Measurements from ENCODE around the gene DSTYK. TPM values are rescaled to one million over a fixed set of nuclear protein-coding genes. Genes with fewer than 3 reads are reported as not detected.

DSTYK gene, protein sequence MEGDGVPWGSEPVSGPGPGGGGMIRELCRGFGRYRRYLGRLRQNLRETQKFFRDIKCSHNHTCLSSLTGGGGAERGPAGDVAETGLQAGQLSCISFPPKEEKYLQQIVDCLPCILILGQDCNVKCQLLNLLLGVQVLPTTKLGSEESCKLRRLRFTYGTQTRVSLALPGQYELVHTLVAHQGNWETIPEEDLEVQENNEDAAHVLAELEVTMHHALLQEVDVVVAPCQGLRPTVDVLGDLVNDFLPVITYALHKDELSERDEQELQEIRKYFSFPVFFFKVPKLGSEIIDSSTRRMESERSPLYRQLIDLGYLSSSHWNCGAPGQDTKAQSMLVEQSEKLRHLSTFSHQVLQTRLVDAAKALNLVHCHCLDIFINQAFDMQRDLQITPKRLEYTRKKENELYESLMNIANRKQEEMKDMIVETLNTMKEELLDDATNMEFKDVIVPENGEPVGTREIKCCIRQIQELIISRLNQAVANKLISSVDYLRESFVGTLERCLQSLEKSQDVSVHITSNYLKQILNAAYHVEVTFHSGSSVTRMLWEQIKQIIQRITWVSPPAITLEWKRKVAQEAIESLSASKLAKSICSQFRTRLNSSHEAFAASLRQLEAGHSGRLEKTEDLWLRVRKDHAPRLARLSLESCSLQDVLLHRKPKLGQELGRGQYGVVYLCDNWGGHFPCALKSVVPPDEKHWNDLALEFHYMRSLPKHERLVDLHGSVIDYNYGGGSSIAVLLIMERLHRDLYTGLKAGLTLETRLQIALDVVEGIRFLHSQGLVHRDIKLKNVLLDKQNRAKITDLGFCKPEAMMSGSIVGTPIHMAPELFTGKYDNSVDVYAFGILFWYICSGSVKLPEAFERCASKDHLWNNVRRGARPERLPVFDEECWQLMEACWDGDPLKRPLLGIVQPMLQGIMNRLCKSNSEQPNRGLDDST
- 6.1 and 7.4 TPM in 2 replicates for total RNA-seq (2012; rRNA removed)

DNA sequence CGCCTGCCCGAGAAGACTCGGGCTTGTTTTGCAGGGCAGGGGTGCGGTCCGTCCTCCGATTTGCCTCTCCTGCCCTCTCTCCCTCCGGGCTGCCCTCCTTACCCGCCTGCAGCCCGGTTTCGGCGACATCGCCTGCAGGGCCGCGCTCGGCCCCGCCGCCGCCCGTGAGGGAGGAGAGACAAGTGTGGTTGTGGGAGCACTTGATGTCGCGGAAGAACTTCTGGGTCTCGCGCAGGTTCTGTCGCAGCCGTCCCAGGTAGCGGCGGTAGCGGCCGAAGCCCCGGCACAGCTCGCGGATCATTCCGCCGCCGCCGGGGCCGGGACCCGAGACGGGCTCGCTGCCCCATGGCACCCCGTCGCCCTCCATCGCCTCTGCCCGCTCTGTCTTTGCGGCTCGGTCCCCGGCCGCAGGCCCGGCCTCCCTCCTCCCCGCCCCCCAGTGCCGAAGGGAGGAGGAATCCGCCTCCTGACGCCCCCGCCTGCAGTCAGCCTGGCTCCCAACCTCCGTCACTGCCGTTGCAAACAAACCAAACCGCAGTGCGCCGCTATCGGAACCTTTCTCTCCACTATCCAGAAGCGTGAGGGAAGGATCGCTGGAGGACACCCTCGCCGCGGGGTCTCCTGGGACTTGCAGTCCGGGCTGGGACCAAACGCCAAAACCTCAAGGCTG, at the start of gene DSTYK:
DSTYK (minus strand) TSS at position 534 of the 670 bp plus-strand sequence; CDS start at position 367, 167 bp downstream.
- Histone ChIP-seq H3K9me3 (replicated peaks; ENCODE audit: low read length) (no peaks in the 10 kb centered on the region), H3K4me2 (ENCODE audit: low read length) (peak within 1 kb of the TSS; percentile 98), H3K4me1 (ENCODE audit: control insufficient read depth, insufficient read depth, low read length) (peaks cover 6% of the 10 kb centered on the region), H3K36me3 (ENCODE audit: insufficient read depth, low read length) (no peaks in the 10 kb centered on the region), H3K27me3 (ENCODE audit: control insufficient read depth, insufficient read depth, low read length) (no peaks in the 10 kb centered on the region), H3K4me3 (ENCODE audit: low read length) (peak within 1 kb of the TSS; percentile 88), H3K9ac (ENCODE audit: low read depth, low read length) (peak within 1 kb of the TSS; percentile 92)

DNA sequence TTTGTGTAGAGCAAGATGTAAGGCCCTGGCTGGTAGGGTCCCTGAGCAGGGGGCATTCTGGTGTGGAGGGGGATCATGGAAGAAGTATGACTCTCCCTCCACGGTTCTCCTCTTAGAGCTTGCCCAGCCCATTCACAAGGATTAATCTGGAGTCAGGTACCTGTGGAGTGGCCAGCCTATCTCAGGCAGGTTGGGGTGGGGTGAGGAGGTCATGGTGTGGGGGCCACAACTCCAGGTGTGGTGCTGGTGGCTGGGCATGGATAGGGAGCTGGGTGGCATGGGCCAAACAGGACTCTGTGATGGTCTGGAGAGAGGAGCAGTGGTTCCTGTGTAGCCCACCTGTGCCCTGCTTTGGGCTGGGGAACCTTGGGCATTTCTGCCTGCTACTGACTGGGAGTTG, 48.5 kb upstream of the DSTYK start:
- Histone ChIP-seq H3K36me3 (ENCODE audit: insufficient read depth, low read length) (no peaks in the 10 kb centered on the region), H3K9ac (ENCODE audit: low read depth, low read length) (no peak overlapping the region), H3K27me3 (ENCODE audit: control insufficient read depth, insufficient read depth, low read length) (no peaks in the 10 kb centered on the region), H3K9me3 (replicated peaks; ENCODE audit: low read length) (no peaks in the 10 kb centered on the region), H3K4me2 (ENCODE audit: low read length) (no peak overlapping the region), H3K4me1 (ENCODE audit: control insufficient read depth, insufficient read depth, low read length) (peaks cover 28% of the 10 kb centered on the region), H3K4me3 (ENCODE audit: low read length) (no peak overlapping the region)

GRCh38 chr1:205259324-205259832, 47.9 kb upstream of the DSTYK start:
- Histone ChIP-seq H3K9me3 (replicated peaks; ENCODE audit: low read length) (no peaks in the 10 kb centered on the region), H3K4me1 (ENCODE audit: control insufficient read depth, insufficient read depth, low read length) (peaks cover 28% of the 10 kb centered on the region), H3K4me3 (ENCODE audit: low read length) (no peak overlapping the region), H3K27me3 (ENCODE audit: control insufficient read depth, insufficient read depth, low read length) (no peaks in the 10 kb centered on the region), H3K9ac (ENCODE audit: low read depth, low read length) (no peak overlapping the region), H3K36me3 (ENCODE audit: insufficient read depth, low read length) (no peaks in the 10 kb centered on the region), H3K4me2 (ENCODE audit: low read length) (no peak overlapping the region)

GRCh38 chr1:205258719-205259118, 47.2 kb upstream of the DSTYK start:
- Histone ChIP-seq H3K9me3 (replicated peaks; ENCODE audit: low read length) (no peaks in the 10 kb centered on the region), H3K4me1 (ENCODE audit: control insufficient read depth, insufficient read depth, low read length) (peaks cover 28% of the 10 kb centered on the region), H3K9ac (ENCODE audit: low read depth, low read length) (peak overlapping the region; percentile 48), H3K4me3 (ENCODE audit: low read length) (no peak overlapping the region), H3K4me2 (ENCODE audit: low read length) (no peak overlapping the region), H3K36me3 (ENCODE audit: insufficient read depth, low read length) (no peaks in the 10 kb centered on the region), H3K27me3 (ENCODE audit: control insufficient read depth, insufficient read depth, low read length) (no peaks in the 10 kb centered on the region)

DNA sequence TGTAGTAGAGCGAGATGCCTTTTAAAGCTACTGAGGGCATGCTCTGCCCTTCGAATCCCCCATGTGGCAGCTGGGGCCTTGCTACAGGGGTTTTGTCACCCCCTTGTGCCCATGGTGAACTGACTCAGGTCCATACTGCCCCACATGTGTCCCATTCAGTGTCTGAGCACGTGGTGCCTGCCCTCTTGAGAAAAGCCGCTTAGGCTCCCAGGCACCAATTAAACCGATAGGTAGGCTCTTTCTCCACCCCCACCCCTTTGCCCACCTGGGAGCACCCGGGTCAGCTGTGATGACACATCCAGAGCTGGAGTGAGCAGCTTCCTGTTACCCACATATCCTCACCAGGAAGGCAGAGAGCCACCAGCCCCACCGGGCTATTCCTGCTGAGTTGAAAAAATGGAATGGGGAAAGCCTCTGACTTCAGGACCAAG, 46.8 kb upstream of the DSTYK start:
- H3K4me3 ChIP-seq (ENCODE audit: low read length), result no peak overlapping the region
- H3K9ac ChIP-seq (ENCODE audit: low read depth, low read length), result peak overlapping the region; percentile 48
- no peaks in the 10 kb centered on the region for H3K27me3 ChIP-seq (ENCODE audit: control insufficient read depth, insufficient read depth, low read length)
- H3K4me1 ChIP-seq (ENCODE audit: control insufficient read depth, insufficient read depth, low read length), result peaks cover 28% of the 10 kb centered on the region
- H3K36me3 ChIP-seq (ENCODE audit: insufficient read depth, low read length), result no peaks in the 10 kb centered on the region
- no peak overlapping the region for H3K4me2 ChIP-seq (ENCODE audit: low read length)
- H3K9me3 ChIP-seq (replicated peaks; ENCODE audit: low read length), result no peaks in the 10 kb centered on the region

DNA sequence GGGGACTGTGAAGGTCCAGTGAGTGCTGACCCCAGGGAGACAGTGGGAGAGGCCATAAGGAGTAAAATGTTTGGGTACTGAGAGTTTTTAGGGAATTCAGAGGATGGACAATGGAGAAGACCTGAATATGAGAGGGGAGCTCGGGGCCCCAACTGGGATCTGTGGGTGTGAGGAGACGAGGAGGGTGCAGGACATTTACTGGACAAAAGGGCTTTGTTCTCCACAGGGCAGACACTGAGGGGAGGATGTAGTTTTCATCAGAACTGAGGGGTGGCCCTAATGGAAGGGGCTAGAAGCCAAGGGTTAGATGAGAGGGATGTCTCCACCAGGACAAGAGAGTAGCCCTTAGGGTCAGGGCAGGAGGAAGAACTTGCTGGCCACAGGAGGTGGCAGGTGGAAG, 46.2 kb upstream of the DSTYK start:
- no peaks in the 10 kb centered on the region for H3K36me3 ChIP-seq (ENCODE audit: insufficient read depth, low read length)
- no peaks in the 10 kb centered on the region for H3K9me3 ChIP-seq (replicated peaks; ENCODE audit: low read length)
- H3K27me3 ChIP-seq (ENCODE audit: control insufficient read depth, insufficient read depth, low read length), result no peaks in the 10 kb centered on the region
- H3K4me2 ChIP-seq (ENCODE audit: low read length), result no peak overlapping the region
- H3K4me1 ChIP-seq (ENCODE audit: control insufficient read depth, insufficient read depth, low read length), result peaks cover 28% of the 10 kb centered on the region
- H3K4me3 ChIP-seq (ENCODE audit: low read length), result no peak overlapping the region
- no peak overlapping the region for H3K9ac ChIP-seq (ENCODE audit: low read depth, low read length)

DNA sequence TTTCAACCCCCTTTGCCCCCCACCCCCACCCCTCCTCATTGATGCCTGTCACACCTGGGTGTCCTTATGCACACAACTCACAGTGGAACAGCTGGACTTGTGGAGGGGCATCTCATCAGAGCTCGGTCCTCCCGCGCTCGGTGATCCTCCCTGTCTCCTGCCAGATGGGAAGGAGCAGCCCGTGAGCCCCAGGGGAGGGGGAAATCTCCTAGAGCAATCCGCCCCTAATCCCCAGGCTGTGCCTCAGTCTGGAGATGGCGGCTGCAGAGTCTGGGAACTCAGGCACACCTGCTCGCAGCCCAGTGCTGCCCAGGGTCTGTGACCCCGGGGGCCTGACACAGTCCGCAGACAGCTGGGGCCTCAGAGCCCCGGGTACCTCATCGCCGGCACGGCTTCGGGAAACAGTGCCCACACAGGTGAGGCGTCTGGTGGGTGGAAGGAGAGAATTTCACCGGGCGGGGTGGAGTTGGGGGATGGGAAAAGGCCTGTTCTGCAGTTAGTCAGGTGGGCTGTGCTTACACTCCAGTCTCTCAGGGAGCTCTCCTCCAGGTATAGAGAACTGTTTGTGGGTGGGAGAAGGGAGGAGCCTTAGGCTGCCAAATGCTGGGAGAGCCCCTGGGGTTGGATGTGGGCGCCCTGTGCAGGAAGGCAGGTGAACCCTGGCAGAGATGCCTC, 45.6 kb upstream of the DSTYK start:
- Histone ChIP-seq H3K9me3 (replicated peaks; ENCODE audit: low read length) (no peaks in the 10 kb centered on the region), H3K4me1 (ENCODE audit: control insufficient read depth, insufficient read depth, low read length) (peaks cover 22% of the 10 kb centered on the region), H3K36me3 (ENCODE audit: insufficient read depth, low read length) (no peaks in the 10 kb centered on the region), H3K9ac (ENCODE audit: low read depth, low read length) (no peak overlapping the region), H3K27me3 (ENCODE audit: control insufficient read depth, insufficient read depth, low read length) (no peaks in the 10 kb centered on the region), H3K4me3 (ENCODE audit: low read length) (no peak overlapping the region), H3K4me2 (ENCODE audit: low read length) (no peak overlapping the region)

DNA sequence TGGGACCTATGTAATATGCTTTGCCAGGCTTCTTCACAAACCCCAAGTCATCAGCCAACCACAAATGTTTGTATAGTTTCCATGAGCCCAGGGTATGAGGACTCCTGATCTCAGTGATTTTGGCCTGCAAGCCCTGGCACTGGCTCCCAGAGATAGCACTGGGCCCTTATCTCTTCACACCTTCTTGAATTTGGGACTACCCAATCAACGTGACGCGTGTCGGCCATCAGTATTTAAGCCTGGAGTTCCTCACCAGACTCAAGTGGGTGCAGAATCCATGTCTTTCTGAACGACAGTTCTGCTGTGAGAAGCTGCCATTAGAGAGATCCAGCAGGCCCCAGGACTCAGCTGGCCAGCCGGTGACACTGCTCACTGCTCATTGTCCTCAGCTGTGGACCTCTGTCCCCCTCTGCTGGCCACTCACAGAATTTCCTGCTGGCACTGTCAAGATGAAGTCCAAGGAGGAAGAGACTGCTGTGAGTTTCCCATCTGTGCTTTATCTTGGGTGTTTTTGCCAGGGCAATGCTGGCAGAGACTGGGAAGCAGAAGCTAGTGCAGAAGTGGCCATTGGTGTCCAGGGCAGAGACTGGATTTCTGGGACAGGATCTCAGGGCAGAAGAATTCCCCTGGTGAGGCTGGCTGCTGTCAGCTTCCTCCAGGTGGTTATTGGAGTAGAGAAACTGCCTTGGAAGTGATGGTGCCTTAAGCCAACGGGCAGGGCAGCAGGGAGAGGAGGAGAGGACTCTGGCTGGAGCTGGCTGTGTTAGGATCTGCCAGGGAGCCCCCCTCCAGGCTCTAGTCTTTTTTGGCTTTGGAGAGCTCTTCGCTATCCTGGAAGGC, 44.7 kb upstream of the DSTYK start:
- no peaks in the 10 kb centered on the region for H3K27me3 ChIP-seq (ENCODE audit: control insufficient read depth, insufficient read depth, low read length)
- no peak overlapping the region for H3K4me2 ChIP-seq (ENCODE audit: low read length)
- H3K4me3 ChIP-seq (ENCODE audit: low read length), result no peak overlapping the region
- H3K36me3 ChIP-seq (ENCODE audit: insufficient read depth, low read length), result no peaks in the 10 kb centered on the region
- peaks cover 15% of the 10 kb centered on the region for H3K4me1 ChIP-seq (ENCODE audit: control insufficient read depth, insufficient read depth, low read length)
- no peaks in the 10 kb centered on the region for H3K9me3 ChIP-seq (replicated peaks; ENCODE audit: low read length)
- H3K9ac ChIP-seq (ENCODE audit: low read depth, low read length), result no peak overlapping the region

- Histone ChIP-seq H3K4me3 (ENCODE audit: low read length) (no peak overlapping the region), H3K4me1 (ENCODE audit: control insufficient read depth, insufficient read depth, low read length) (peaks cover 6% of the 10 kb centered on the region)
Observed at GRCh38 chr1:205251576-205251975, 40.1 kb upstream of the DSTYK start.

DNA sequence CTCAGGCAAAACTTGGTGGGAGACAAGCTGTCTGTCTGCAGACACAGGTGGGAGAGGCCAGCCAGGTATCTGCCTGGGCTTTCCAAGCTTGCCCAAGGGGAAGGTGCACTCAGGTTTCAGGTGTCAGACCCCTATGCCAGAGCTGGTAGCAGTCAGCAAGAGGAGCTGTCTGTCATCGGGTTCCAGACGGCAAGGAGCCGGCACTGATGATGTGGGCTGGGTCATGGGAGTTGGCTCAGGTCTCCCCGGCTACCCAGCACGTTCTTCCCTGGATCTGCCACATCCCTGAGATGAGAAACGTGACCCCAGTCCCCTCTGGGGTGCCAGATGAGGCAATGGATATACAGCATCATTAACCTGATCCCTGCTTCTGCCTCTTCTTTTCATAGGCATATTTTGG, 39.2 kb upstream of the DSTYK start:
- no peak overlapping the region for H3K4me3 ChIP-seq (ENCODE audit: low read length)
- H3K27me3 ChIP-seq (ENCODE audit: control insufficient read depth, insufficient read depth, low read length), result no peaks in the 10 kb centered on the region
- no peak overlapping the region for H3K4me2 ChIP-seq (ENCODE audit: low read length)
- H3K4me1 ChIP-seq (ENCODE audit: control insufficient read depth, insufficient read depth, low read length), result peaks cover 6% of the 10 kb centered on the region
- no peaks in the 10 kb centered on the region for H3K36me3 ChIP-seq (ENCODE audit: insufficient read depth, low read length)
- no peak overlapping the region for H3K9ac ChIP-seq (ENCODE audit: low read depth, low read length)
- no peaks in the 10 kb centered on the region for H3K9me3 ChIP-seq (replicated peaks; ENCODE audit: low read length)

More at GRCh38 chr1:205251576-205251975, 40.1 kb upstream of the DSTYK start:
- no peak overlapping the region for H3K9ac ChIP-seq (ENCODE audit: low read depth, low read length)
- no peaks in the 10 kb centered on the region for H3K36me3 ChIP-seq (ENCODE audit: insufficient read depth, low read length)
- no peaks in the 10 kb centered on the region for H3K9me3 ChIP-seq (replicated peaks; ENCODE audit: low read length)
- H3K4me2 ChIP-seq (ENCODE audit: low read length), result no peak overlapping the region
- no peaks in the 10 kb centered on the region for H3K27me3 ChIP-seq (ENCODE audit: control insufficient read depth, insufficient read depth, low read length)

All from skeletal muscle satellite cell (primary cell).